Epithelial cell of proximal tubule (primary cell): ENCODE data around the gene RIMBP2. TPM values are rescaled to one million over a fixed set of nuclear protein-coding genes. Genes with fewer than 3 reads are reported as not detected.

Experiments used
- DNase-seq: peaks from one replicate; pipeline ENCODE4 v3.0.0-alpha.2; 2011; ENCODE audit warnings: low read depth
- H3K4me3 ChIP-seq: 2 replicates; pipeline ENCODE4 v1.5.1; 2011; ENCODE audit warnings: low read depth, mild to moderate bottlenecking, low read length
- CTCF ChIP-seq: conservative IDR thresholded peaks from 2 replicates; pipeline ENCODE4 v1.5.1; 2012; ENCODE audit warnings: low read depth, mild to moderate bottlenecking, low read length
- total RNA-seq: library from RNA; depleted of rRNA; stranded (reverse); fragments of >200 nt; gene quantifications from 2 replicates; pipeline ENCODE4 v1.2.3, GENCODE V29; 2015

Gene RIMBP2
- total RNA-seq, 1 donor from 2014 or later: 0.98 TPM

DNA sequence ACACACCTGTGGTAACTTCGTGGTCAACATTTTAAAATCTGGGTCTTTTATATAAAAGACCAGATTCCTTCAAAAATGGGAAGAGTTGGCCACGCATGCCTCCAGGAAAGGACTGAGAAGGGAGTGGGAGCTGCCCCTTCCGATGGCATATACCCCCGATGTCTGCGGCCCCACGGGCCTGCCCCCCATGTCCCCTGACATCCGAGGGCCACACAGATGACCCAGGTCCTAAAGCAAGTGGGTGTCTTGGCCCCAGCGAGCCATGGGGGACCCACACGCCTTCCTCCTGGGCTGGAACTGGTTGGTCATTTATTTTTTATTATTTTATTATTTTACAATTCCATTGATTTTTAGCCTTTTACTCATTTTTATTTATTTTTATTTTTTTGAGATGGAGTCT lies 235.9 kb downstream of the RIMBP2 start:
- no peak for TF ChIP-seq CTCF
- no peak for DNase-seq
- H3K4me3 ChIP-seq: no peak overlapping the region

GRCh38 chr12:130479401-130480125 lies 236.5 kb downstream of the RIMBP2 start:
- no peak for TF ChIP-seq CTCF
- no peak for DNase-seq
- no peak overlapping the region for H3K4me3 ChIP-seq

DNA sequence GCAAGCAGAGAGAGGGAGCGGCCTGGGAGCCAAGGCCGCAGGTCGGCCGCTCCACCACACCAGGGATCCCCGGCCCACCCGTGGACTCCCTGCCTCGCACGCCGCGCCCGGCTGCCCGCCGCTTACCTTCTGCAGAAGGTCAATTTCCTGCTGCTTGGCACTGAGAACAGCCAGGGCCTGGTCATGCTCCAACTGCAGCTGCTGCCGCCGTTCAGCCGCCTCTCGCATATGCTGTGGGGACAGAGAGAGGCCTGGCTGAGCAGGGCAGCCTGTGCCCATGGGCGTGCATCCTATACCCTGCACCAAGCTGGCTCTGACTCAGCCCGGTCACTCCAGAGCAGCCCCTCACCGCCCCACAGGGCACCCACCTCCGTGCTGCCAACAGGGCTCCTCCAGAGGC lies 237.3 kb downstream of the RIMBP2 start:
- H3K4me3 ChIP-seq: no peak overlapping the region
- no peak for DNase-seq
- TF ChIP-seq CTCF: no peak

DNA sequence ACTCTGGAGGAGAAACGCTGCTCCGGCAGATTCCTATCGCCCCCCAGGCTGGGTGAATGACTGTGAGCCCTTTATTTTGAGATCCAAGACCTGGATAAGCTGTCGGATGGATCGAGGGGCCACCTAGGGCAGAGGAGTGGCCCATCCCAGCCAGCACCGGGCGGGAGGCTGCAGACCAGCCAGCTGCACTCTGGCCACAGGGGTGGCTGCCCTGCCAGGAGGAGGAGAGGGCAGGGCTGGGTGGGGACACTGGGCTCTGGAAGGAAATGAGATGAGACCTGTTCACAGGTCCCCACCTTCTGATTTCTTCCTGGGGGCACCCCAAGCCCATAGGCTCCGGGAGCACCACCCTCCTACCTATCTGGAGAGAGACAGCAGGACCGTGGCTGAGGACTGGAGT lies 238.4 kb downstream of the RIMBP2 start:
- no peak for DNase-seq
- TF ChIP-seq CTCF: no peak
- H3K4me3 ChIP-seq: no peak overlapping the region

DNA sequence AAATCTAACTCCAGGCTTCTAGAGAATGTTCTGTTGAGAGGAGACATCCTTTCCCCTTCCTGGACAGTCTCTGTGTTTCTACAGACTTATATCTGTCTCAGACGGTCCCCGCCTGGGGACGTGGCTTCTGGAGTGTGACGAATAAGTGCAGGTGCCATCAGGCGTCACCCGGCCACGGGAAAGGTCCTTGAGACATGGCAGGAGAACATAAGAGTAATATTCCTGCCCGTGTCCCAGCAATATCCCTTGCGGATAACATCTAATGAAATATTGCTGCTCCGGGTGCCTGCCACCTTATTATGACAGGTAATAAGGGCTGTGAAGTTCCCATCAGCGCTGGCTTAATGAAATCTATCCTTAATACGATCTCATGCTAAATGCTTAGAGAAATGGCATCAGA lies 238.8 kb downstream of the RIMBP2 start:
- no peak overlapping the region for H3K4me3 ChIP-seq
- DNase-seq: no peak
- no peak for TF ChIP-seq CTCF

DNA sequence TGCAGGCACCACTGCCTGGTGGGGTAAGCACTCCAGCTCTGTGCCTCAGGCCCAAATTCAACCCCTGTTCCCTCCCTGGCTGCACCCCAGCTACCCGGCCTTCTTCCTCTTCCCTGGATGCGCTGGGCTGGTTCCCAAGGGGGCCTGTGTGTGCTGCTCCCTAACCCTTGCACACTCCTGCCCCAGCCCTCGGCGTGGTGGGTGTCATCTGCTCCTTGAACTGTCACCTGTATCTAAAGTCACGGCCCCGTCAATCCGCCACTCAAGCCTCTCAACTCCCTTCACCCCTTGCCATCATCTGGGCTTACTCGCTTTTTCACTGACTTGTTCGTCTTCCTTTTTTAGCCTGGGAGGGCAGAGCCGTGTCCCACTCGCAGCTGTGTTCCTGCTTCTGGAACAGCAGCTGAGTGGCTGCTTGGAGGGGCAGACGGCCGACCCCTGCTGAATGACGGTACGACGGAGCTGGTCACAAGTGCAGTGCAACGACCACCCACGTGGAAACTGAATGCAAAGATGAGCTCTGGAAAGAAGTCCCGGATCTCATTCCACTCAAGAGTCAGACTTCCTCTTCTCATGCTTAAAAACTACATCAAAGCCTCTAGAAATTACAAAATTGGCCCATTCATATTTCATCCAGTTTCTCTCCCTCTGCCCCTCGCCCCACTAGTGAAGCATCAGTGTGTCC lies 239.5 kb downstream of the RIMBP2 start:
- no peak for TF ChIP-seq CTCF
- no peak for DNase-seq
- H3K4me3 ChIP-seq: no peak overlapping the region
